DOHH2 (cell line): Measurements from ENCODE around the gene GLRA3.

ENCODE experiments used
- EZH2phosphoT487 ChIP-seq: fragments of 200-600 bp; sonication (generic); IDR thresholded peaks from 2 replicates; pipeline ENCODE4 v1.6.1; 2017; ENCODE audit warnings: borderline replicate concordance, mild to moderate bottlenecking, antibody characterized with exemption, low read length, moderate library complexity, mixed read lengths
- TF ChIP-seq, protein P1 (sequence below): fragments of 200-600 bp; sonication (generic); IDR thresholded peaks from one replicate; pipeline ENCODE4 v1.5.1; 2014; ENCODE audit warnings: antibody characterized with exemption, mild to moderate bottlenecking, low read depth, low read length; ENCODE audit not compliant: poor library complexity, severe bottlenecking

DNA sequence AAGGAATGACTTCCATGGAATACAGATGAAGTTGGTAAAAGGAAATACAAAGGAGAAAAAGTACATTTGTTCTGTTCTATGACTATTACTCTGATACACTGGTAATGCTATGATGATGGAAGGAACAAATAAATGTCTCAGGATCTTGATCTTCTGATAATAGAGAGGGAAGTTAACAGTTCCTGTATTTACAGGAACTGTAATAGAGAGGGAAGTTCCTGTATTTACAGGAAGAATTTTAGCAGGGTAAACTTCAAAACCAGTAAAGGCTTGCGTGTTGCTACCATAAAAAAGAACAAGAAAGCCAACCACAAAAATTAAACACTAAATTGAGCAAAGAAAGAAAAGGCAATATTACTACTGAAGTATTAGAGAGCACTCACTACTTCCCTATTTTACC is 215.1 kb downstream of the GLRA3 start:
- TF ChIP-seq, protein P1, sequence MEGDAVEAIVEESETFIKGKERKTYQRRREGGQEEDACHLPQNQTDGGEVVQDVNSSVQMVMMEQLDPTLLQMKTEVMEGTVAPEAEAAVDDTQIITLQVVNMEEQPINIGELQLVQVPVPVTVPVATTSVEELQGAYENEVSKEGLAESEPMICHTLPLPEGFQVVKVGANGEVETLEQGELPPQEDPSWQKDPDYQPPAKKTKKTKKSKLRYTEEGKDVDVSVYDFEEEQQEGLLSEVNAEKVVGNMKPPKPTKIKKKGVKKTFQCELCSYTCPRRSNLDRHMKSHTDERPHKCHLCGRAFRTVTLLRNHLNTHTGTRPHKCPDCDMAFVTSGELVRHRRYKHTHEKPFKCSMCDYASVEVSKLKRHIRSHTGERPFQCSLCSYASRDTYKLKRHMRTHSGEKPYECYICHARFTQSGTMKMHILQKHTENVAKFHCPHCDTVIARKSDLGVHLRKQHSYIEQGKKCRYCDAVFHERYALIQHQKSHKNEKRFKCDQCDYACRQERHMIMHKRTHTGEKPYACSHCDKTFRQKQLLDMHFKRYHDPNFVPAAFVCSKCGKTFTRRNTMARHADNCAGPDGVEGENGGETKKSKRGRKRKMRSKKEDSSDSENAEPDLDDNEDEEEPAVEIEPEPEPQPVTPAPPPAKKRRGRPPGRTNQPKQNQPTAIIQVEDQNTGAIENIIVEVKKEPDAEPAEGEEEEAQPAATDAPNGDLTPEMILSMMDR, result no peak
- TF ChIP-seq EZH2phosphoT487, result no peak
